GM18502 (cell line): Measurements from ENCODE around the gene HEBP1.

Source experiments
- ATAC-seq: cut with Tn5 transposase; IDR thresholded peaks from one replicate; pipeline ENCODE4 v1.9.1; 2021; ENCODE audit warnings: mild to moderate bottlenecking; ENCODE audit not compliant: unreplicated experiment, poor library complexity

The HEBP1 gene

GRCh38 chr12:13024531-13024916 lies 24.5 kb upstream of the HEBP1 start:
- ATAC-seq: no peak

GRCh38 chr12:13023811-13024530 lies 23.9 kb upstream of the HEBP1 start:
- no peak for ATAC-seq

GRCh38 chr12:13022851-13023271 lies 22.8 kb upstream of the HEBP1 start:
- ATAC-seq: no peak

- ATAC-seq: no peak
These were observed 11.0 kb upstream of the HEBP1 start for GRCh38 chr12:13011098-13011497.

- no peak for ATAC-seq
These were observed 8.8 kb upstream of the HEBP1 start for GRCh38 chr12:13008741-13009380.

- no peak for ATAC-seq
These were observed 7.6 kb upstream of the HEBP1 start for GRCh38 chr12:13007496-13008233.

GRCh38 chr12:13005649-13006048 lies 5.6 kb upstream of the HEBP1 start:
- no peak for ATAC-seq

- ATAC-seq: no peak
These were observed 4.9 kb upstream of the HEBP1 start for GRCh38 chr12:13004986-13005385.

GRCh38 chr12:13004361-13004760 lies 4.3 kb upstream of the HEBP1 start:
- ATAC-seq: no peak

GRCh38 chr12:13002301-13003097 lies 2.4 kb upstream of the HEBP1 start:
- no peak for ATAC-seq

GRCh38 chr12:13001775-13002040 lies 1.6 kb upstream of the HEBP1 start:
- no peak for ATAC-seq

- ATAC-seq: peak; percentile 26
These were observed 1.1 kb upstream of the HEBP1 start for GRCh38 chr12:13000925-13001774.

GRCh38 chr12:13000616-13000924 lies 505 bp upstream of the HEBP1 start:
- peak; percentile 26 for ATAC-seq

- no peak for ATAC-seq
These were observed 650 bp downstream of the HEBP1 start for GRCh38 chr12:12999271-12999958.

GRCh38 chr12:12998248-12998647 lies 1.8 kb downstream of the HEBP1 start:
- no peak for ATAC-seq

GRCh38 chr12:12997734-12998133 lies 2.3 kb downstream of the HEBP1 start:
- no peak for ATAC-seq

GRCh38 chr12:12997156-12997555 lies 2.9 kb downstream of the HEBP1 start:
- no peak for ATAC-seq

- no peak for ATAC-seq
These were observed 3.9 kb downstream of the HEBP1 start for GRCh38 chr12:12996209-12996608.

GRCh38 chr12:12995088-12995487 lies 5.0 kb downstream of the HEBP1 start:
- ATAC-seq: no peak

GRCh38 chr12:12993367-12993766 lies 6.7 kb downstream of the HEBP1 start:
- ATAC-seq: no peak
